ENCODE measurements around the gene CCDC47. TPM values are rescaled to one million over a fixed set of nuclear protein-coding genes. Genes with fewer than 3 reads are reported as not detected.
A peak's percentile ranks its signal among the peaks of the same experiment; 100 is the strongest.

CCDC47 gene
- polyA plus RNA-seq, 1 donor (not counting 4 experiments of a cell fraction or from before 2014, with no cell fraction given), result 86.4 TPM

DNA sequence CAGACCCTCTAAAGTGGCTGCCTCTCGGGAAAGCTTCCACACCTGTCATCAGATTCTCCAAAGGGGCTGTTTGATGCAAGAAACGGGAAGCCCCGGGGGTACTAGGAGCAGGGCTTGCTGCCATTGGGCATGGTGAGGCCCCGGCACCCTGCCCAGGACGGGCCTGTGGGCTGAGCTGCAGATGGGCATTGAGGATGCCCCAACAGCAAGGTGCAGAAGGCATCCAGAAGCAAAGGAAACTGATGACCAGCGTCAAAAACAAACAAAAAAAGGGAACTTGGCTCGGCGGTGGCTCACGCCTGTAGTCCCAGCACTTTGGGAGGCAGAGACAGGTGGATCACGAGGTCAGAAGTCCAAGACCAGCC lies 72.0 kb downstream of the CCDC47 start:
- Histone ChIP-seq H3K4me1 (ENCODE audit: control insufficient read depth, extremely low read depth, insufficient read depth, low read length) (no peaks in the 10 kb centered on the region), H3K4me2 (ENCODE audit: control insufficient read depth, extremely low read depth, insufficient read depth, low read depth, low read length) (no peak overlapping the region), H3K36me3 (ENCODE audit: control insufficient read depth in 2 of 2, extremely low read depth in 1 of 2, insufficient read depth in 2 of 2, low read length in 2 of 2) (peaks cover 0 to 12% of the 10 kb centered on the region in 2 experiments), H3K27me3 (ENCODE audit: control insufficient read depth, extremely low read depth, insufficient read depth, low read length) (no peaks in the 10 kb centered on the region), H3K9me3 (ENCODE audit: control insufficient read depth, low read depth, low read length) (no peaks in the 10 kb centered on the region), H3K27ac (ENCODE audit: control insufficient read depth, insufficient read depth, low read length) (no peak overlapping the region), H3K9ac (ENCODE audit: control insufficient read depth, extremely low read depth, insufficient read depth, low read length) (no peak overlapping the region), H4K20me1 (ENCODE audit: control insufficient read depth, extremely low read depth, insufficient read depth, low read length) (no peaks in the 10 kb centered on the region), H2AFZ (ENCODE audit: control insufficient read depth, low read length) (no peak overlapping the region), H3K4me3 (ENCODE audit: control insufficient read depth in 2 of 3, extremely low read depth in 1 of 3, insufficient read depth in 2 of 3, low read depth in 1 of 3, low read length in 3 of 3) (no peak overlapping the region), H3K79me2 (ENCODE audit: control insufficient read depth, insufficient read depth, low read length) (no peaks in the 10 kb centered on the region), H3K9me1 (ENCODE audit: control insufficient read depth, extremely low read depth, insufficient read depth, low read length) (no peaks in the 10 kb centered on the region)
- dilution Hi-C loops (cut with MboI; ENCODE audit: extremely low pct_ligation_motif_present, low sequenced_read_pairs), result no loop called here
- DNase-seq (ENCODE audit: low read depth, low spot score), result no peak
- FAIRE-seq, result no peak
- TF ChIP-seq, protein P1, sequence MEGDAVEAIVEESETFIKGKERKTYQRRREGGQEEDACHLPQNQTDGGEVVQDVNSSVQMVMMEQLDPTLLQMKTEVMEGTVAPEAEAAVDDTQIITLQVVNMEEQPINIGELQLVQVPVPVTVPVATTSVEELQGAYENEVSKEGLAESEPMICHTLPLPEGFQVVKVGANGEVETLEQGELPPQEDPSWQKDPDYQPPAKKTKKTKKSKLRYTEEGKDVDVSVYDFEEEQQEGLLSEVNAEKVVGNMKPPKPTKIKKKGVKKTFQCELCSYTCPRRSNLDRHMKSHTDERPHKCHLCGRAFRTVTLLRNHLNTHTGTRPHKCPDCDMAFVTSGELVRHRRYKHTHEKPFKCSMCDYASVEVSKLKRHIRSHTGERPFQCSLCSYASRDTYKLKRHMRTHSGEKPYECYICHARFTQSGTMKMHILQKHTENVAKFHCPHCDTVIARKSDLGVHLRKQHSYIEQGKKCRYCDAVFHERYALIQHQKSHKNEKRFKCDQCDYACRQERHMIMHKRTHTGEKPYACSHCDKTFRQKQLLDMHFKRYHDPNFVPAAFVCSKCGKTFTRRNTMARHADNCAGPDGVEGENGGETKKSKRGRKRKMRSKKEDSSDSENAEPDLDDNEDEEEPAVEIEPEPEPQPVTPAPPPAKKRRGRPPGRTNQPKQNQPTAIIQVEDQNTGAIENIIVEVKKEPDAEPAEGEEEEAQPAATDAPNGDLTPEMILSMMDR (optimal IDR thresholded peaks at IDR 0.05 in 1 of 3, IDR thresholded peaks at IDR 0.05 in 1 of 3, conservative IDR thresholded peaks at IDR 0.05 in 1 of 3; ENCODE audit: extremely low read depth in 1 of 3, insufficient read depth in 2 of 3, low read length in 3 of 3), result no peak
- TF ChIP-seq EZH2 (IDR thresholded peaks at IDR 0.05; ENCODE audit: low read length), result no peak

- Histone ChIP-seq H3K79me2 (ENCODE audit: control insufficient read depth, insufficient read depth, low read length) (no peaks in the 10 kb centered on the region), H3K9me3 (ENCODE audit: control insufficient read depth, low read depth, low read length) (no peaks in the 10 kb centered on the region), H3K27ac (ENCODE audit: control insufficient read depth, insufficient read depth, low read length) (no peak overlapping the region), H3K4me3 (ENCODE audit: control insufficient read depth in 2 of 3, extremely low read depth in 1 of 3, insufficient read depth in 2 of 3, low read depth in 1 of 3, low read length in 3 of 3) (peak overlapping the region; percentile 12 to 40 (median 26)), H3K4me2 (ENCODE audit: control insufficient read depth, extremely low read depth, insufficient read depth, low read depth, low read length) (peak overlapping the region; percentile 48), H3K36me3 (ENCODE audit: control insufficient read depth in 2 of 2, extremely low read depth in 1 of 2, insufficient read depth in 2 of 2, low read length in 2 of 2) (peaks cover 0 to 10% of the 10 kb centered on the region in 2 experiments), H3K27me3 (ENCODE audit: control insufficient read depth, extremely low read depth, insufficient read depth, low read length) (no peaks in the 10 kb centered on the region), H3K4me1 (ENCODE audit: control insufficient read depth, extremely low read depth, insufficient read depth, low read length) (no peaks in the 10 kb centered on the region), H3K9ac (ENCODE audit: control insufficient read depth, extremely low read depth, insufficient read depth, low read length) (no peak overlapping the region), H3K9me1 (ENCODE audit: control insufficient read depth, extremely low read depth, insufficient read depth, low read length) (no peaks in the 10 kb centered on the region), H2AFZ (ENCODE audit: control insufficient read depth, low read length) (no peak overlapping the region), H4K20me1 (ENCODE audit: control insufficient read depth, extremely low read depth, insufficient read depth, low read length) (no peaks in the 10 kb centered on the region)
- dilution Hi-C loops (cut with MboI; ENCODE audit: extremely low pct_ligation_motif_present, low sequenced_read_pairs), result no loop called here
- DNase-seq (ENCODE audit: low read depth, low spot score) (no peak), FAIRE-seq (no peak)
- TF ChIP-seq EZH2 (IDR thresholded peaks at IDR 0.05; ENCODE audit: low read length), result no peak
- TF ChIP-seq, protein P1 (optimal IDR thresholded peaks at IDR 0.05 in 1 of 3, IDR thresholded peaks at IDR 0.05 in 1 of 3, conservative IDR thresholded peaks at IDR 0.05 in 1 of 3; ENCODE audit: extremely low read depth in 1 of 3, insufficient read depth in 2 of 3, low read length in 3 of 3), result peak in 1 of 3 experiments; percentile 1
Measured at GRCh38 chr17:63700528-63701455, 72.6 kb downstream of the CCDC47 start.
